Activated CD8-positive, alpha-beta memory T cell treated with anti-CD3 and anti-CD28 coated beads, Interleukin-2, amount 50 U/mL, for 24 hours (primary cell): ENCODE results near the gene SH3GL2.

Experiments used
- DNase-seq: peaks from one replicate; pipeline ENCODE4 v3.0.0-alpha.2; 2020; ENCODE audit errors: extremely low read depth

Gene SH3GL2

DNA sequence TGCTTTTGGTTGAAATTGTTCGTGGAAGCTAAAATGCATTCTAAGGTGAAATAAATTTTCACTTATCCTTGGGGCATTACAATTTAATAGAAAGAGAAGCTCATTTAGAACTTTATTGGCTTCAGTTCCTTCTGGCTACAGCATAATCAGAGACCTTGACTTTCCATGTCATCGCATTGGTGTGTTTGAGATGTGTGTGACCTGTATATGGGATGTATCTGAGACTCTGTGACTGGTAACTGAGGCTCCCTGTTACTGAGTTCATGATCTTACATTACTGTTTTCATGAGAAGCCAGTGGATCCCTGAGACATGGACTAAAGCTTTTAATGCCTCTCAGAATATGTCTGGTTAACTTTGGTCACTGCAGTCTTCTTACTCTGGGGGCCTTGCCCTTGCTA is 32.5 kb downstream of the SH3GL2 start:
- DNase-seq: no peak

GRCh38 chr9:17611917-17612316 is 33.1 kb downstream of the SH3GL2 start:
- DNase-seq: no peak

DNA sequence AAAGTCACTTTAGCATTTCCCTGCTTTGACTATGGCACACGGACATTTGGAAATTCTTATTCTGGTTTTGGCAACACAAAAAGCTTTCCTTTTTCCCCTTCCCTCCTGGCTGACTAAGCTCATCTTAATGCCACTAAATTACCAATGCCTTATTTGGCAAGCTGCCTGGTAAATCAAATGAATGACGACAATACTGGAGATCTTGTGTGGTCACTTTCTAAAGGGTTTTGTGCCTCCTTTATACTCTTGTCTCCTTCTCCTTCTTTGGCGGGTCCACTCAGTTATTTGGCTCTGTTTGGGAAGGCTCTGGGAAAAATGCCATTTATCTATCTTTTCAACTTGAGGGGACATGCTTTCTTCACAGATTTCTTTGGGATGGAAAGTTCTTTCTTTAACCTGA is 34.9 kb downstream of the SH3GL2 start:
- no peak for DNase-seq

DNA sequence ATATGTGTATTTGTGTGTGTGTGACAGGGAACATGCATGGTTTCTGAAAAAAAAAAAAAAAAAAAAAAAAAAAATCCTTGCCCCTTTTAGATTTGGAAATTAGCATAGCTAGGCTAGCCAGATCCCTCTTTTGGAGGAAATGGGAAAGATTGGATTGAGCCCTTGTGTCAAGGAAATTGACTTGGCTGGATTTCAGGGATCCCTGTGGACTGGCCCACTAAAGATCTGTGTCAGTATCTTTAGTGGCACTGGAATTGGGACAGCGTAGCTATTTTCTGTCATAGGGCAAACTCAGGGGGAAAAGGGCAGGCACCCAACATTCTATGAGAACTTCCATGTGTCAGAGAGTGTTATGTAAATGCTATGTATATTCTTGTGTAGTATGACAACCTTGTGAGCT is 35.4 kb downstream of the SH3GL2 start:
- no peak for DNase-seq

DNA sequence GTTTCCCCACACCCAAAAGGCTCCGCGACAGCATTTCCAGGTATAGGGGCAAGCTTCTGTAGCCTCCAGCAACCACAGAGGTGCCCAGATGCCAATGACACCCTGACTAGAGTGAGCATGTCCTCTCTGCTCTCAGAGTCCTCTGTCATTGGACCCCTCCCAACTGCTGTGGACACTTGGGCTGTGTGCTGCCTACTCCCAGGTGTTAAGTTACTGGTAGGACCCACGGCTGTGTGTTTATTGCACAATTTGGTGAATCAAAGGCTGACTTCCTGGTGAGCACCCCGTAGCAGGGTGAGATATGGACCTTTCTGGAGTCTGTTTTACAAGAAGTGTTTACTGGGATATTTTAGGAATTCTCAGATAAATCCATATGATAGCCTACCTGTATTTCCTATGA is 36.0 kb downstream of the SH3GL2 start:
- no peak for DNase-seq

DNA sequence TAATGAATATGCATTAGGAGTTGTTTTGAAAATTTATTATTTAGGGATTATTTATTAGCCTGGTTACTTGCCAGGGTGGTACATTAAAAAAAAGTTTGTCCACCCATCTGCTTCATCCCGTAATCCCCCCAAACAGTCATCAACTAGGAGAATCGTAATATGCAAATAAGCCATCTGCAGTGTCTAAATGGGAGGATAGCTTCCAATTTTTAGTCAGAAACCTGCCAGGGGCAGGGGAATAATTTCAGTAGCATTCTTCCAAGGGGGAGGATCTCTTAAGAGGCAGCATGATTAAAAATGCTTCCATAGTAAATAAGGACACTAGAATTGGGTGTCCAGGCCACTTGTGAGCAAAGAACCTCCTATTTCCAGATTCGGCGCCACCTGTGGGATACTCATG is 43.3 kb downstream of the SH3GL2 start:
- no peak for DNase-seq

- no peak for DNase-seq
Measured at GRCh38 chr9:17622749-17623148, 43.9 kb downstream of the SH3GL2 start.

DNA sequence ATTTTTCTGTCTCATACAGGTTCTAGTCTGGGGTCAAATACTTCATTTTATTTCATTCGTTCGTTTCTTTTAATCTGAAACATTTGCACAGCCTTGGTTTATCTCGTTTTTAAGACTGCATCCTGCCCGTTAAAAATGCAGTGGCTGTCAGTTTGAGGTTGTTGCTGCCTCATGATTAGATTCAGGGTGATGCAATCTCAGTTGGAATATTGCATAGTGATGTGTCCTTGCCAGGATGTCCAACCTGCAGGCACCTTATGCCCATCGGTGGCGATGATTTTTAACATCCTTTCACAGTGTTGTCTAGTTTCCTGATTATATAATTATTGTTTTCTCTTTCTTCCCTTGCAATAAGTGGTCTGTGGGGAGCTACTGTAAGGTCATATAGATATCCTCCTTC is 45.1 kb downstream of the SH3GL2 start:
- DNase-seq: no peak

- no peak for DNase-seq
Measured at GRCh38 chr9:17624571-17624970, 45.7 kb downstream of the SH3GL2 start.

DNA sequence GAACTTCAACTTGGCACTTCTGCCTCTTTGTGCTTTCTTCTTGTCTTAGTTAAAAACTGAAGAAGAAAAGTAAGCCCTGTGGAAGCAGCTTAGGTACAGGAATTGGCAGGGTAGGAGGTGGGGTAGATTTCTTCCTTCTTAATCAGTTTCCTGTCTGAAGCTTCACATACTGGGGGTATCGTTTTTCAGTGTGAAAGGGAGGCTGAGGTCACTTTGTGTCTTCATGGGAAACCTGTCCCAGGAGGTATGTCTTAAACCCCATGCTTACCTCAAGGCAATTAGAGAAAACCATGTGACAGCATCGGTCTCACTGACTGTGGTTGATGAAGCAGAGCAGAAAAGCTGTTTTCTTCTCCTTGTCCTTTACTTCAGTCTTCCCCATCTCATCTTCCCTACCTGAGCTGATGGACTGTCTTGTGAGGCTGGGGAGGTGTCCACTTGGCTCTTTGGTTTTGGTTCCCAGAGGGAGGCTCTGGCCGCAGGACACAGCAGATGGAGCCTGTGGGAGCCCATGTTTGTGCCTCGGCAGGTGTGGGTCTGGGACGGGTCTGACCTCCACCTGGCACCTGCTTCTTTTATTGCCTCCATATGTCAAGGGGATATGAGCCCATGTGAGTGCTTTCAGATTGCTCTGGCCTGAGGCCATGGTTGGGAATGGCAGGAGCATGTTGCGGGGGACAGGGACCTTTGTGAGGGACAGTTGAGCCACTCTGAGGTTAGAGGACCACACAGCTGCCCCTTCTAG is 47.0 kb downstream of the SH3GL2 start:
- no peak for DNase-seq

- no peak for DNase-seq
Measured at GRCh38 chr9:17627641-17628040, 48.8 kb downstream of the SH3GL2 start.

DNA sequence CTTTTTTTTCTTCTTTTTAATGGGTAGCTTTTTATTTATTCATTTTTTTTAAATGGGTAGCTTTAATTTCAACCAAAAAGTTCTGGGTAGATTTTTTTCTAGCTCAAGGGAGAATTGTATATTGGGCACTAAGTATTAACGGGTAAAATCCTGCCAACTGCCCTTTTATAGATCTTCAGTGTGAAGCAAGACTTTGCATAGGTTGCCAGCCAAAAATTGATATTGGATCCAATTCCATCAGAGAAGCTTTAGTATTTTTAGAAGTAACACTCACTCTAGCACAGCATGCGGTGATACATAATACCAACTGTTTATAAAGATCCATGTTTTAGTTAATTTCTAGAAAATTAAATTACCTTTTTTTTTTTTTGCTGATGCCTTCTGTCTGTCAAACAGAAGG is 49.8 kb downstream of the SH3GL2 start:
- no peak for DNase-seq

GRCh38 chr9:17630531-17630949 is 51.7 kb downstream of the SH3GL2 start:
- DNase-seq: no peak

DNA sequence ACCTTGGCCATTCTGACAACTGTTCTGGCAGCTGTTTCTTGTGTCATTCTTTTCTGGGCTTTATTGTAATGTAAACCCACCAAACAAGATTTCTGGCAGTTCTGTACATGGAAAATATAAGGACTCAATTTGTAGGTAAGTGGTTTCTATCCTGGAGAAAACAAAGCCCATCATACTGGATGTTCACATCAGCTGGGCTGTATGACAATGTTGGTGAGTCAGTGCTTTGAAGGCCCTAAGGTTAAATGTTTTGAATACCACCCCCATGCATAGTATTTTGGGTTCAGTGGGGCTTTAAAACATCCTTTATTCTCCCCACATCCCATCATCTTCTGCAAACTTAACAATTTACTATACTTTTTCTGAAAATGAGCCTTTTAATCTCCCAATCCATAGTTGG is 52.5 kb downstream of the SH3GL2 start:
- DNase-seq: no peak

GRCh38 chr9:17632994-17633393 is 54.1 kb downstream of the SH3GL2 start:
- no peak for DNase-seq

GRCh38 chr9:17635115-17635890 is 56.4 kb downstream of the SH3GL2 start:
- DNase-seq: no peak

DNA sequence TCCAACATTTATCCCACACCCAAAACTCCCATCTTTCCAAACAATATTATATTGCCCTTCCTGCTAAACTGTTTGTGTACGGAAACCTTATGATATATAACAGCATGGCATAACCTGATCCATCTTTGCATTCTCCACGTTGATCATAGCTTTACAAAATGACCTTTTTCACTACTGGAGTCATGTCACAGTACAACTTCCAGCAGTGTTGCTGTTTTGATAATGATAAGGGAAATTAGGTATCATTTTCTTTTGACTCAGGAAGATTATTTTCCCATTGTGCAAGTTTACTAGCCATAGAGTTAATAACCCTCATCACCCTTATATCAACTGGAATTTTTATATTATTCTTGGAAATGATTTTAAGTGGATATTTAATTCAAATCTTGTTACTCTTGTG is 57.5 kb downstream of the SH3GL2 start:
- DNase-seq: no peak

DNA sequence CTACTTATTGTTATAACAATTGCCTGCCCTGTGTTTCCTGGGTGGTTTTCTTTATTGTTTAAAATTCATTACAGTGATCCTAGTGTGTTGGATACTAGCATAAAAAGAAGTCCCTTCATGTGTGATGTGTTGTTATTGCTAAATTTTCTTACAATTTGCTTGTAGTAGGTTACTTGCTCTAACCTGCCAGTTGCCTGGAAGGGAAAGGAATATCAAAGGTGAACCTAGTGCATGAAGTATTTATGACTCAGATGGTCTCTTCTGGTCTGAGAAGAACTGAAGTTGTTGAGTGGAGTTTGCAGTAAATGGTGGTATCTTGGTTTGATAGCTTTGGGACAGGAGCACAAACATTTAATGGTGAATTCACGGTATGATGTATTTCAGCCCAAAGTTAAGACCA is 58.0 kb downstream of the SH3GL2 start:
- DNase-seq: no peak

DNA sequence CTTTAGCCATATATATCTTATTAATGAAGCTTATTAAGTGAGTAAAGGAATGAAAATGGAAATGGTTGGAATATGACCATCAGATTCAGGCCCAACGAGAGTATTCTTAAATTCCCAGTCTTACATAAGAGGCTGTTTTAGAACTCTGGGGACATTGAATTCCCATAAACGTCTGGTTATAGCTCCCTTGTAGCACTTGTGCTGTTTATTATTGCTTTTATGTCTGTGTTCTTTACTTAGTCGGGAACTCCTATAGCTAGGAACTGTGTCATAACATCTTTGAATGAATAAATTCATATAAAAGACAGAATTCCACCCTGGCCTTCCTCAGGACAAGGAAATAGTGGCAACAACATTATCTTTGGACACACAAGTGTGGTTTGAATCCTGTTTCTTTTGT is 58.4 kb downstream of the SH3GL2 start:
- no peak for DNase-seq

GRCh38 chr9:17648516-17648915 is 69.7 kb downstream of the SH3GL2 start:
- no peak for DNase-seq

GRCh38 chr9:17651725-17652124 is 72.9 kb downstream of the SH3GL2 start:
- no peak for DNase-seq

DNA sequence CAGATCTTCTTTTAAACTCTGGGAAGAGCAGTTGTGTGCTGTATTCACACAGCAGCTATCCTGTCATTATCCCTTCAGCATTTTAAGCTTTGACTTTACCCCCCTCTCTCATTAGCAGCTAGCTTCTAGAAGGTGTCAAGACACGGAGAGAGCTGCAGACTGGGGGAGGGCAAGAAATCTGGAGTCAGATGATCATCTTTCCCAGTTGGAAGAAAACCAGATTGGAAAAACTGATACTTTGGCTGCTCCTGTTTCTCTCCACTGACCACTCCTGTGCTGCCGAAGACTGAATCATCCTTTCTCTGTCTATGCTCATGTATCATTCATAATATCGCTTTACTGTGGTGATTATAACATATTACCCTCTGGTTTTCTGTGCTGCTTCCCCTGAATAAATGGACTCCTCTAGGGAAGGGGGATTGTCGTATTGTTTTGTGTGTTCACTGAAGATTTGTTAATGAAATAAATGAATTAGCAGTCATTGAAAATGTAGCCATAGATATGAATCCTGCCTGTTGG is 75.1 kb downstream of the SH3GL2 start:
- DNase-seq: no peak

DNA sequence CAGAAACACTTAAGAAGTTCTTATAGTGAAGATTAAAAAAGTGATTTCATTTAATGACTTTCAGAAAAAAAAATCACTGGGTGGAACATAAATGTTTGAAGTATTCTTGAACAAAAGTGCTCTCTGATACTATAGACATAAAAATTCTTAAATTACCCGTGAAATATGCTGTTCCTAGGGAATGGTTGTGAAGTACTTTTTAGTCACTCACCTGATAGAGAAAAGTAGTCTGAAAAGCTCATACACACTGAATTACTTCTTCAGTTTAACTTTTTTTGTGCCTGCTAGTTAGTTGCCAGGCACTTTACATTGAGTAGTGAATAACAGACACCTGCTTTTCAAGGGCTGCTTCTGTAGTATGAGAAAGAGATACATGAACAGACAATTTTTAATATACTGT is 78.0 kb downstream of the SH3GL2 start:
- no peak for DNase-seq
